Activated CD4-positive, alpha-beta T cell treated with anti-CD3 and anti-CD28 coated beads, Interleukin-2, amount 50 U/mL, for 48 hours (primary cell): ENCODE data around the gene GSG1L.
"Not testable (repeated sequence)": the region's sequence is repeated elsewhere in the genome, so short reads cannot be mapped to it uniquely, and the experiment has no call there.

ENCODE experiments used
- DNase-seq, 2 experiments: peaks; one replicate each; pipeline ENCODE4 v3.0.0-alpha.2; 2020

The GSG1L gene

DNA sequence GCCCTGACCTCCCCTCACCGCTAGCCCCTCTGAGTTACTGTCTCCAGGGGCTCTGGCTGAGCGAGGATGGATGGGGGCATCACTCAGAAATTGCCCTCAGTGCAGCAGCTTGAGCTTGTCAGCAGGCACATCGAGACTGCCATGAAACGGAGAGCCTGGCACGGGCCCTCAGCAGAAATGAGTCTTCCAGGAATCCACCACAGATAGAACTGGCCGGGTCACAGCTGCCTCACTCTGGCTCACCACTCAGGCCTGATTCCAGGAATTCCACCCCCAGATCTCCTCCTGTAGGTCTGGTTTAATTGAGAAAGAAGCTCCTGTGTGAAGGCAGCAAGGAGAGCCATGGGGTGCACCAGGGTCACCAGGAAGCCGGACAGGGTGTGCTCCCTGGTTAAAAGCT, 85.5 kb downstream of the GSG1L start:
- no peak for DNase-seq

GRCh38 chr16:27976990-27977389, 86.5 kb downstream of the GSG1L start:
- no peak for DNase-seq

- no peak for DNase-seq
These were observed 88.5 kb downstream of the GSG1L start for GRCh38 chr16:27974896-27975540.

GRCh38 chr16:27973678-27974077, 89.8 kb downstream of the GSG1L start:
- no peak for DNase-seq

- peak; percentile 37 to 47 for DNase-seq
These were observed 91.0 kb downstream of the GSG1L start for GRCh38 chr16:27972500-27972899.

DNA sequence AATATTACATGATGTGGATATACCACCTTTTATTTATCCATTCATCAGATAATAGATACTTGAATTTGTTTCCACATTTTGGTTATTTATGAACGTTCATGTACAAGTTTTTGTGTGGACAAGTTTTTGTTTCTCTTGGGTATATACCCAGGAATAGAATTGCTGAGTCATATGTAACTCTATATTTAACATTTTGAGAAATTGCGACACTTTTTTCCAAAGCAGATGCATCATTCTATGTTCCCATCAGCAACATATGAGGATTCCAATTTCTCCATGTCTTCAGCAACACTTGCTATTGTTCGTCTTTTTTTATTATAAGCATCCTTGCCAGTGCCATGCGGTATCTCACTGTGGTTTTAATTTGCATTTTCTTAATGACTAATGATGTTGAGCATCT, 93.9 kb downstream of the GSG1L start:
- DNase-seq = no peak

GRCh38 chr16:27967169-27967568, 96.3 kb downstream of the GSG1L start:
- DNase-seq = no peak

DNA sequence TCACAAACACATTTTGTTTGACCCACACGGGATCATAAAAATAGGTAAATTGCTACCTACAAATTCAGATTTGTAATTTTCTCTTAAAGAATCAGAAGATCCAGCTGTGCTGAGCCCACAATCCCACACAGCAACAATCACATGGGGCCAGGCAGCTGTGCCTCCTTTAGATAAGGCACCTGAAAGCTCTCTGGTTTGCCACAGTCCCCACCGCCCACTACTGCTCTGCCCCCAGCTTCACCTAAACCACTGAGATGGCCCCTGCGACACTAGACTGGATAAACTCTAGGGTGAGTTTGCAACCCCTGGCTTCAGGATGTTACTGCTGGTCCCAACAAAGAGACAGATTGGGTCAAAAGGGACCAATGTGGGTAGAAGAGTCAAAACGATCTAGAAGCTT, 96.8 kb downstream of the GSG1L start:
- DNase-seq = no peak

DNA sequence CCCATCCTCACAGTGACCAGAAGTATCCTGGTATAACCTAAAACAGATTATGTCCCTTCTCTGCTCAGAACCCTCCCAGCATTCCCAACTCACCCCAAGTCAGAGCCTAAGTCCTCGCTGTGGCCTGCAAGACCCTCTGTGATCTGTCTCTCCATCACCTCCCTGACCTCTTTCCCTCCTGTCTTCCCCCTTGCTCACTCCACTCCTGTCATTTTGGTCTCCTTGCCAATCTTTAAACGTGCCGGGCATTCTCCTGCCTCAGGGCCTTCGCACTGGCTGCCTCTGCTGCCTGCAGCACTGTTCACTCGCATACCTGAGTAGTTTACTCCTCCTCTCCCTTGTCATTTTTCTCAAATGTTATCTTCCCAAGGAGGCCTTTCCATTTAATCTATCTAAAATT, 97.7 kb downstream of the GSG1L start:
- DNase-seq = no peak

DNA sequence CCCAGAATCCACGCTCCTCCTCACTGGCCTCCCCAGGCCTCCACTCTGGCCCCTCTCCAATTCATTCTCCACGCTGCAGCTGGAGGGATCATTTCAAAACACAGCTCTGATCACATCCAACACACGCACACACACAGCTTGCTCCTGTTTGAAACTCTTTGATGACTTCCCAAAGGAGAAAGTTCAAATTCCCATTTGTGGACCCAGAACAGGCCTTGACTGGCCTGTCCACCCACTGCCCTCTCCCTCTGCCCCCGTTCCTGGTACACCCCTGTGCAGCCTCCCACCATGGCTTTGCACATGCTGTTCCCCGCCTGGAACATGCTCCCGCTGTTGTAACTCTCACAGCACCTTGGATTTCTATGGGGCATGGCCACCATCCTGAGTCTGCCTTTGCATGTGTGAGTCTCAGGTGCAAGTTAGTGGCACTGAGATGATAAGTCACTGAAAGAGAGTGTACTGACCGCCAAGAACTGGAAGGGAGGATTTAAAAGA, 100.0 kb downstream of the GSG1L start:
- DNase-seq = no peak

DNA sequence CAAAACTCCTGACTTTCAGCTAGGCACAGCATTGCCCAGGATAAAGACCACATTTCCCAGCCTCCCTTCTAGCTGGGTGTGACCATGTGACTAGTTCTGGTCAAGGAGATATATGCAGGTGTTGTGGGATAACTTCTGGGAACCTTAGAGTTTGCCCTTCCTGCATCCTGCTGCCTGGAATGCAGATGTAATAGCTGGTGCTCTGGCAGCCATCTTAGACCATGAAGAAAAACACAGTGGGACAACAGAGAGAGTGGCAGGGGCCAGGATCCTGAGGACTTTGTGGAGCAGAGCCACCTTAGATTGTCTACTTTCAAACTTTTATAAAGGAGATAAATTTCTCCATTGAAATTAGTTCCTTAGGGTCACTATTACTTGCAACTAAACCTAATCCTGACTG, 101.3 kb downstream of the GSG1L start:
- DNase-seq = no peak

DNA sequence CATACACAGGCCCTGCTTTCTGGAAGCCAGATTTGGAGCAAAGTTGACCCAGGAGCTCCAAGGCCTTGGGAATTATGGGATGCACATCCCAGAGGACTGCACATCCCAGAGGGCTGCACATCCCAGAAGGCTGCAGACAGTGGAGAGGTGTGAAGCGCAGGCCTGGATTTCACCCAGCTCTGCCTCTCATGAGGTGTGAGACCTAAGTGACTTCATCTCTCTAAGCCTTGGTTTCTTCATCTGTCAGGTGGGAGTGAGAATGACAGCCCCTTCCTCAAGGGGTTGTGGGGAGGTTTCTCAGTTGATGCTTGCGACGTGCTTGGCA, 102.3 kb downstream of the GSG1L start:
- DNase-seq = no peak

DNA sequence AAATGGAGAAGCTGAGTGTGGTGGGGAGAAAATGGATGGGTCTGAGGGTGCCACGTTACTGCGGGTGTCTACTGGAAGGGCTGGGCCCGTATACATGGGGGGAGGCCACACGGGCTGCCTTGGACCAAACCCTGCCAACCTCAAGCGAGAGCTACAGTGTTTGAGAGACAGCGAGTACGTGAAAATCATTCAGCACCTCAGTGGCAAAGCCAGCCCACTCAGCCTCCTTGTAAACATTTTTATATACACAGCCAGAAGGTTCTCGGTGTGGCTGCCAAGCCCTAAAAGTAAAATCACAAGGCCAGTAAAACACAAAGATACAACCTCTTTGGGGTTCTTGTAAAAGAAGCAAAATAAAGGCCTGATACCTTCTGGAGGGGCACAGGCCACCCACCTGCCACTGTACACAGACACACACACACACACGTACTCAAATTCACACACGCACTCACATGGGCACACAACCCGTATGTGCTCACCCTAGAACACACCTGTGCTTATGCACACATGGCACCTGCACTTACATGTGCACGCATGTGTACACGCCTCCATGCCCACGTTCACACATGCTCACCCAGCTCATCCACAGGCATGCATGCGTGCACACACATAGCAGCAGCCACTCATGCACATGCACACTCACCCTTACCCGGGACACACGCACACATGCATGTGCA, 102.8 kb downstream of the GSG1L start:
- DNase-seq = no peak

GRCh38 chr16:27959914-27960313, 103.6 kb downstream of the GSG1L start:
- no peak for DNase-seq

GRCh38 chr16:27954191-27954590, 109.3 kb downstream of the GSG1L start:
- DNase-seq = no peak

DNA sequence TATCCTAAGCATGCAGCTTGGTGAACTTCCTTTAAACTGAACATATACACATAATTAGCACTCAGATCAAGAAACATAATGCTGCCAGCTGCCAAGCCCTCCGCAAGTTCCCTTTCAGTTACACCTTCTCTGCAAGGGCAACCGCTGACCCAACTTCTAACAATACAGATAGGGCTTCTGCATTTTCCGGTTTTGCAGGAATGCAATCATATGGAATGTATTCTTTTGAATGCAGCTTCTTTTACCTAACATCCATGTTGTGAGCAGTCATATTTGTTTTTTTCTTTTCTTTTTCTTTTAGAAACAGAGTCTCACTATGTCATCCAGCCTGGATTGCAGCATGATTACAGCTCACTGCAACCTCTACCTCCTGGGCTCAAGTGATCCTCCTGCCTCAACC, 110.7 kb downstream of the GSG1L start:
- DNase-seq = no peak

DNA sequence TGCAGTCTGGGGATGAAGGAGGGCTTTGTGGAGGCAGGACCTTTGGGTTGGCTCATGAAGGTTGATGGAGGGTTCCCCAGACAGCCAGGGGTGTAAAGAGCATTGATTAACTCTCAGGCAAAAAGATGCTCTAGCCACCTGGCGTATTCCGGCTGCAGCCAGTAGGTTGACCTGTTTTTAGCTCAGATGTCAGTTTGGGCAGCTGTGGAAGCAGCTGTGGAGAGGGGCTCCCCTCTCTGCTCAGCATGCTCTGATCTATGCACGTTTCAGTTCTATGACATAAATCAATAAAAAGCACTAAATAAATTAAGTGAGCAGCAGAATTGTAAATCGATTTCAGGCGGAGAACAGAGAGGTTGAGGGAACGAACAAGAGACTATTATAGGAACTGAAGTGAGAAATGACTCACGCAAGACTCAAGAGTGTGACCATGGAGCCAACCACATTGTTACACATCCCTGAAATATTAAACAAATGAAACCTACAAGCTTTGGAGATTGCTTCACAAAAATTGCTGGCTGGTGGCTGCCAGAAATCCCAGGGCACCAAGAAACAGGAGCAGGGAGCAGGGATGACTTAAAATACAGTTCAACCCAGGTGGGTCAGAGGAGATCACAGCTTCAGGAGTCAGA, 111.9 kb downstream of the GSG1L start:
- no peak for DNase-seq

DNA sequence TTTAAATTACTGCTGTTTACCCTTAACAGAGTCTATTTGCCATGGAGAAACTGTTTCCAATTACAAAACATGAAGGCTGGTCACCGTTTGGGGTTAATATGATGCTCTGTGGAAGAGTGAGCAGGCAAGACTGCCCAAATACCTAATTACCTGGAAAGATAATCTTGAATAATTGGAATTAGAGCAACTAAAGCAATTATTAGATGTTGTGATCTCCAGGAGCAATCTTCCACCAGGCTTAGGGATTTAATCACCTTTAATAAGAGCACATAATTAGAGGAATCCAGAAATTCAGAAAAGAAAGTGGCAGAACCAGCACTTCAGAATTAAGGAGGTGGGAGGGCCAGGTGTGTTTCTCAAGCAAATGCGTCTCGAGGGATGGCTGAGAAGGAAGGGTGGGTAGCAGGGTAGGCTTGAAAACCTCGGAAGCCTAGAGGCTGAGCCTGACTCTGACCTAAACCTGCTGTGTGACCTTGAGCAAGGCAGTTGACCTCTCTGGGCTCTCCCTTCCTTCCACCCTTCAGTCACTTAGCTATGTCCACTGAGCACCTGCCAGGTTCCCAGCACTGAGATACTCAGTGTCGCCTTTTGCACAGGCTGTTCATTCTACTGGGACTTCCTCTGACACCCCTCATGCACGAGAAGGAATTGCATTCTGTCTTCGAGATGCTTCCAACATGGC, 113.2 kb downstream of the GSG1L start:
- no peak for DNase-seq

GRCh38 chr16:27947696-27948095, 115.8 kb downstream of the GSG1L start:
- no peak for DNase-seq

- no peak for DNase-seq
These were observed 118.1 kb downstream of the GSG1L start for GRCh38 chr16:27945233-27945973.

DNA sequence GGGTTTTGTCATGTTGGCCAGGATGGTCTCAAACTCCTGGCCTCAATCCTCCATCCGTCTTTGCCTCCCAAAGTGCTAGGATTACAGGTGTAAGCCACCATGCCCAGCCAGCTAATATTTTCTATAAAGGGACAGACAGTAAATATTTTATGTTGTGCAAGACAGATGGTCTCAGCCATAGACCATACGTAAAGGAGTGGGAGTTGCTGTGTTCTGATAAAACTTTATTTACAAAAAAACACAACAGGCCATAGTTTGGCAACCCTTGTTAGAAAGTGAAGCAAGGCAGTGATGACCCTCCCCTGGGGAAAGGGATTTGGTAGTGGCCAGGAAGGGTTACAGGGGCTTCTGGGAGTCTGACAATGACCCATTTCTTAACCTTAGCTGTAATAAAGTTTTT, 119.7 kb downstream of the GSG1L start:
- DNase-seq = no peak

DNA sequence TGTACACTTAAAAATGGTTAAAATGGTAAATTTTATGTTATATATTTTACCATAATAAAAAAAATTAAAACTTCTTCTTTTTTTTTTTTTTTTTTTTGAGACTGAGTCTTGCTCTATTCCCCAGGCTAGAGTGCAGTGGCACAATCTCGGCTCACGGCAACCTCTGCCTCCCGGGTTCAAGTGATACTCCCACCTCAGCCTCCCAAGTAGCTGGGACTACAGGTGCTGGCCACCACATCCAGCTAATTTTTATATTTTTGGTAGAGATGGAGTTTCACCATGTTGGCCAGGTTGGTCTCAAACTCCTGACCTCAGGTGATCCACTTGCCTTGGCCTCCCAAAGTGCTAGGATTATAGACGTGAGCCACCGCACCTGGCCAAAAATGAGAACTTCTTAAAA, 121.4 kb downstream of the GSG1L start:
- DNase-seq = not testable (repeated sequence)

GRCh38 chr16:27935076-27935475, 128.4 kb downstream of the GSG1L start:
- no peak for DNase-seq
